GM18498 (cell line): ENCODE measurements around the gene CKLF.
"Not testable (repeated sequence)": the region's sequence is repeated elsewhere in the genome, so short reads cannot be mapped to it uniquely, and the experiment has no call there.

Source experiments
- ATAC-seq: cut with Tn5 transposase; IDR thresholded peaks from one replicate; pipeline ENCODE4 v1.9.1; 2021; ENCODE audit warnings: mild to moderate bottlenecking, moderate library complexity; ENCODE audit not compliant: unreplicated experiment

The CKLF gene

GRCh38 chr16:66552286-66553177 is at the start of gene CKLF:
Gene CKLF, plus strand, starts transcription at chr16:66552576. Its CDS starts 140 bp downstream, at chr16:66552716.
- ATAC-seq: peak; percentile 79

DNA sequence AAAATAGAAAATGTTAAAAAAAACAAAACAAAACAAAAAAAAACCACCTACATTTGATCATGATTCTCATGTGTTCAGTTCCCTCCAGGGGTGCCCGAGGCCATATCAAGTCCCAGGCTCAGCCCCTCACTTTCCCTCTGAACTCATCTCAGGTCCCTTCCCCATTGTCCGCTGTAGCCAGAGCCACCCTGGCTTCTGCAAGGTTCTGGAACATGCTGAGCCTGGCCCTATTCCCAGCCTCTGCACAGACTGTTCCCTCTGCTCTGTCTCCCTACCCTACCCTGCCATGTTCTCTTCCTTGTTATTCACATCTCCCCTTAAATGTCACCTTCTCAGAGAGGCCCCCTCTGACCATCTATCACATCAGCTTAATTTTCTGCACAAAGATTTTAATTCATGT is 49.3 kb upstream of the CKLF start:
- ATAC-seq: no peak

DNA sequence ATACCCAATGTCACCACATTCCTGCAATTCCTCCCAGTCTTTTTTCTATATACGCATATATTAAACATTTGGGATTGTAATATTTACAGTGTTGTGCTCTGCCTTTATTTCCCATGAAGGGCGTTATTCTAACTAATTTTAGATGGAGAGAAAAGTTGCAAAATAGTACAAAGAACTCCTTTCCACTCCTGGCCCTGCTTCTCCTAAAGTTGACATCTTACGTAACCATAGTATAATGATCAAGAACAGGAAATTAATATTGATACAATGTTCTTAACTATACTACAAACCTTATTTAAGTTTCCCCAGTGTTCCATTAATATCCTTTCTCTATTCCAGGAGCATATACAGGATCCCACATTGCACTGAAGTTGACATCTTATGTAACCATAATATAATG is 48.8 kb upstream of the CKLF start:
- no peak for ATAC-seq

DNA sequence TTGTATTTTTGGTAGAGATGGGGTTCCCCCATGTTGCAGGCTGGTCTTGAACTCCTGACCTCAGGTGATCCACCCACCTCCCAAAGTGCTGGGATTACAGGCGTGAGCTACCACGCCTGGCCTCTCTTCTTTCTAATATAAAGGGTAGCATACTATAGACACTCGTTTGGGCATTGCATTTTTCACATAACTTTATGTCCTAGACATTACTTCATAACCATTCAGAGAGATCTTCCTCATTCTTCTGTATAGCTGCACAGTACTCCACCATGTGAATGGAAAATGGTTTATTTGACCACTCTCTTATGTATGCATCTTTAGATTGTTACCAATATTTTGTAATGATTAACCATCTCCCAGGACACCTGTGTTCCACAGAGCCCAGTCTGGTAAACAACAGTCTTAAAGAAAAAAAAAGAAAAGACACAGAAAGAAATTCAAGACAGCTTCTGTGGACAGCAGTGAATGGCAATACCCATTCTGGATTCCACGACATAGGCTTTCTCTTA is 44.6 kb upstream of the CKLF start:
- no peak for ATAC-seq

GRCh38 chr16:66508248-66508913 is 44.0 kb upstream of the CKLF start:
- ATAC-seq: no peak

DNA sequence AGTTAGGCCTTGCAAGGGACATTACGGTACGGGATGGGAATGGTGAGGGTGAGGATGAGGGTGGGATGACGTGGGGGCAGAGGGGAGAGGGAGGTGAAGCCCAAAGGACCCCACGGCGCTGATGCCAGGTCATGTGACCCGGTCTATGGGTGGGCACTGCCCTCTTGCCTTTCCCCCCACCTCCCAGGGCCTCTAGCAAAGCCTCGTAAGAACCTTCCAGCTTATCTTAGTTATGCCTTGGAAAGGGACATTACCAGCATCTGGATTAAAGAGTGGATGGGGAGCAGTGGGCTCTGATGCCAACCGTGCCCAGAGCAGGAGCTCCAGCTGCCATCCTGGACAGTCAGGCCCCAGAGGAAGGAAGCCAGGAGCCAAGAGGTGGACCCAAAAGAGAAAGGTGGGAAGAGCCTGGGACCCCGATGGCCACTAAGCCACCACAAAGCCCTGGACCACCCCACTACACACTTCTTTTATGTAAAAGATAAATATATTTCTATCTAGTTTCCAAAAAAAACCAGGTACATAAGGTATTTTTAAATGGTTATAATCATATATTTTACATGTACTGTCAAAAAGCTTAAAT is 43.4 kb upstream of the CKLF start:
- ATAC-seq: no peak

GRCh38 chr16:66509576-66509975 is 42.8 kb upstream of the CKLF start:
- ATAC-seq: no peak

DNA sequence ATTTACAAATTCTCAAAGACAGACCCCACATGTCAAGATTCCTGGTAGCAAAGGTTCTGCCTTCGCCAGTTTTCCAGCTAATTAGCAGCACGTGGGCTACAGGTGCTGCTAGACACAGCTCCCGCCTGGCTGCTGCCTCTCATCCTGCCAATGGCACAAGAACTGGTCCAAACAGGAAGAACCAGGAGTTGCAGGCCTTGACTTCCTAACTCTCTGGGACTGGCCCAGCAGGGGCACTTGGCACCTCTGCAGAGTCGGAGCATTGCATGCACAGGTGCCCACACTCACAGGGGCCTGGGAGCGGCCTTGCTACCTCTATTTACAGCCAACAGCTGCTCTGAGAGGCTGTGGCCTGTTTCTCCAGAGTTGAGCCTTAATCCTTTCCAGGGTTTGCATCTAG is 42.1 kb upstream of the CKLF start:
- no peak for ATAC-seq

GRCh38 chr16:66510711-66511601 is 41.4 kb upstream of the CKLF start:
- ATAC-seq: no peak

- no peak for ATAC-seq
Measured at GRCh38 chr16:66511602-66512271, 40.6 kb upstream of the CKLF start.

DNA sequence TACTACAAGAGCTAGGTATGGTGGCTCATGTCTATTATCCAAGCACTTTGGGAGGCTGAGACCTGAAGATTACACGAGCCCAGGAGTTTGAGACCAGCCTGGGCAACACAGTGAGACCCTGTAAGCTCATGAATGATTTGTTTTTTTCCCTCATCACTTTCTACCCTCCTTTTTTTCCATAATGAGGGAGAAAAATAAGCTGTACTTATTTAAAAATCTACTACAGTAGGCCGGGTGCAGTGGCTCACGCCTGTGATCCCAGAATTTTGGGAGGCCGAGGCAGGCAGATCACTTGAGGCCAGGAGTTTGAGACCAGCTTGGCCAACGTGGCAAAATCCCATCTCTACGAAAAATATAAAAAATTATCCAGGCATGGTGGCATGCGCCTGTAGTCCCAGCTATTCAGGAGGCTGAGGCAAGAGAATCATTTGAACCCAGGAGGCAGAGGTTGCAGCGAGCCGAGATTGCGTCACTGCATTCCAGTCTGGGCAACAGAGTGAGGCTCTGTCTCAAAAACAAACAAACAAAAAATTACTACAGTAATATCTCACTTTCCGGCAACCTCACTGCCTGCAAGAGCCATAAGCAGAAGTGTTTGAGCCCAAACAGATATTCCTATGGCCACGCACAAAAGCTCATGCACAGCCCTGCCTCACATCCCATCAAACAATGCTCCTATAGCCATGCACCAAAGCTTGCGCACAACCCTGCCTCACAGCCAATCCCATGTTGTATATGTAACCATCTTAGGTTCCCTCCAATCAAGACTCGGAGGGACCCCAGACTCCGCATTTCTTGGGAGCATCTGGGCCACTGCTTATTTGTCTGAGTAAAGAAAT is 39.9 kb upstream of the CKLF start:
- no peak for ATAC-seq

DNA sequence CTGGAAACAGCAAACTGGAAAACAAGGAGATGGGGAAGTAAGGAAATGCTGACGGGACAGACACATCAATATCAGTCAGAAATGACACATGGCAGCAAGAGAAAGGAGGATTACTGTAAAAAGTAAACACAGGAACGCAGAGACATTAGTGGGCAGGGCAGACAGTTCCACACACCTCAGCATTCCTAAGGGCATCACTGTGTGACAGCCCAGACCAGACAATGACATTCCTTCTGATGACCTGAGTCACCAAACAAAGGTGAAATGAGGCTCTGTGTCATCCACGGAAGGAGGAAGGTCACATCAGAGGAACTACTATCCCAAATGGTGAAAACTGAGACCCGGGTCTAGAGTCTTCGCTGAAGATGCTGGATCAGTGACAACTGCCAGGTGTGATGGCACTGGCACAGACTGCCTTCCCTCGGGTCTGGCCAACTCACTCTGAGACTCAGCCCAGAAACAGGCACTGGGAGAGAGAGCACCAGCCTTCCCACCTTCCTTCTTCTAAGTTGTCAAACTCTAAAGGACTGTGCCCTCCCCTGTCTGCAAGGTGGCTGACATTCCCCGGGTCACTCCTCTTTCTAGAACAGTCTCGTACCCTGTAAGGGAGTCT is 39.2 kb upstream of the CKLF start:
- no peak for ATAC-seq

- ATAC-seq: not testable (repeated sequence)
Measured at GRCh38 chr16:66514391-66514790, 38.0 kb upstream of the CKLF start.

- not testable (repeated sequence) for ATAC-seq
Measured at GRCh38 chr16:66514980-66515595, 37.3 kb upstream of the CKLF start.

DNA sequence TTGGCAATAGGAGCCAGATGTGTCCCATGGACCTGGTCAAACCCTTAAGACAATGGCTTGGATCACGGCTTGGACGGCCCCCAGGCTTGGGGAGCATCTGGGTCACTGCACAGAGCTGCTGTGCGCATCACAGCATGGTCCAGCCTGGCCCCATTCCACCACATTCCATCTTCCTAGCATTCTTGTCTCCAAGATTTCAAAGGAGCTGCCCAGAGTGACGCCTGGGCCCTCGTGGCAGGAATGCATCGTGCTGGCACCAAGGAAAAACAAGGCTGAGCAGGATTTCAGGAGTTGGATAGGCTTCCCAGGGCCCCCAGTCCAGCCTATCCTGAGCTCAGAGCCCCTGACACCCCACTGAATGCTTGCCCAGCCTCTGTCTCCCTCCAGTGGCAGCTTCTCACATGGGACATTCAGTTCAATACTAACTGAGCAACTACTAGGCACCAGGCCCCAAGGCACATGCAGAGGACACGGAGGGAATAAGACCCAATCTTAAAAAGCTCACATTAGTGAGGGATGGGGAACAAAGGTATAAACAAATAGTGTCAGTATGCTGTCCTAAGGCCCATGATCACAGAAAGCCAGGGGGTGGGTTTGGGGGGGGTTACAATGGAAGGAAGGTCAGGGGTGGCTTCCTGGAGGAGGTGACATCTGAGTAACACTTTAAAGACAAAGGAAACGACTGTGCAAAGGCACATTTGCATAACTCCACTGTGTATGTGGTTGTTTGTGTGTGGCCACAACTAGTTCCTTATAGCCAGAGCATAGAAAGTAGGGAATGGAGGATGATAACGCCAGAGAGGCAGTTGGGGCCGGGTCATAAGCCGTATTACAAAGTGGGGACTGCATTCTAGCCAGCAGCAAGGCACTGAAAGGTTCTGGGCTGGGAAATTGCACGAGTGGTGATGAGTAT is 36.5 kb upstream of the CKLF start:
- ATAC-seq: peak; percentile 3

- ATAC-seq: peak; percentile 31
Measured at GRCh38 chr16:66516509-66516807, 35.9 kb upstream of the CKLF start.

DNA sequence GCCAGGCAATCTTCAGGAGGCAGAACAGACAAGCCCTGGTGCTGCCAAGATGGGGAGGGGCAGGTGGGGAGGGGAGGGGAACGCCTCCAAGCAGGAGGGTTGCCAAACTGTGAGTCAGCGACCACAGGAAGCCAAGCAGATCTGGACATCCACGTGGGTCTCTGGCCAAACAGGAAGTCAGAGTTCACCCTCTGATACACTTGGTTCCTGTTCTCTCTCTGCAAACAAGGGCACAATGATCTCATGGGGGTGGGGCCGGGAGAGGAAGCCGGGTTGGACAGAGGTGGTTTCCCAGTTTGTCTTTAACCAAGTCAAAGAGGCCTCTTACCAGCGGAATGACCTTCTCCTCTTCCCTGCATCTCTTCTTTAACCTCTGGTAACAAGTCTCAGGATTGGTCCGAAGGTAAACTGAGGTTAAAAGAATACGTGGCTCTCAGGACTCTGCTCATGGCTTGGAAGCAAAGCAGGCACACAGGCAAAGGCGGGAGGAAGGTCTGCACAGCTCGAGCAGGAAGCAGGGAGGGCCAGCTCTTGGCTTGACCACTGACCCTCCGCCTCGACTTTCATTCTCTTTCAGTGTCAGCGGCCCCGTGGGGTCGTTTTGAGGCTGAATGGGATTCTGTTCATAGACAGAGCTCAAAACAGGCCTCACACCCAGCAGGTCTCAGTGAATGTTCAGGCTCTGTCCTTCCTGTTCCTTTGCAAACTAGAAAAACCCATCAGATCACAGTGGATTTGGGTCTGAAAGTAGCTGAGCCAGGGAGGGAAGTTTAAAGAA is 35.4 kb upstream of the CKLF start:
- peak; percentile 97 for ATAC-seq
